Measurements from ENCODE around the gene UBE2U. TPM values are rescaled to one million over a fixed set of nuclear protein-coding genes. Genes with fewer than 3 reads are reported as not detected.
"Not testable (repeated sequence)": the region's sequence is repeated elsewhere in the genome, so short reads cannot be mapped to it uniquely, and the experiment has no call there.

UBE2U gene
- total RNA-seq, 1 donor from 2014 or later, result not detected

GRCh38 chr1:64240206-64240605 is 36.8 kb downstream of the UBE2U start:
- DNase-seq (ENCODE audit: low spot score), result no peak

- no peak for DNase-seq (ENCODE audit: low spot score)
These were observed 37.6 kb downstream of the UBE2U start for GRCh38 chr1:64241069-64241468.

GRCh38 chr1:64242895-64243756 is 39.7 kb downstream of the UBE2U start:
- DNase-seq (ENCODE audit: low spot score), result no peak

GRCh38 chr1:64243757-64244080 is 40.3 kb downstream of the UBE2U start:
- DNase-seq (ENCODE audit: low spot score), result no peak

- DNase-seq (ENCODE audit: low spot score), result no peak
These were observed 42.1 kb downstream of the UBE2U start for GRCh38 chr1:64245495-64245894.

GRCh38 chr1:64246294-64246917 is 43.0 kb downstream of the UBE2U start:
- DNase-seq (ENCODE audit: low spot score), result no peak

GRCh38 chr1:64248065-64248464 is 44.6 kb downstream of the UBE2U start:
- DNase-seq (ENCODE audit: low spot score), result no peak

- DNase-seq (ENCODE audit: low spot score), result not testable (repeated sequence)
These were observed 47.0 kb downstream of the UBE2U start for GRCh38 chr1:64250472-64250871.

GRCh38 chr1:64251971-64252370 is 48.5 kb downstream of the UBE2U start:
- DNase-seq (ENCODE audit: low spot score), result no peak

- DNase-seq (ENCODE audit: low spot score), result not testable (repeated sequence)
These were observed 53.8 kb downstream of the UBE2U start for GRCh38 chr1:64257233-64257632.

GRCh38 chr1:64258444-64258843 is 55.0 kb downstream of the UBE2U start:
- DNase-seq (ENCODE audit: low spot score), result not testable (repeated sequence)

- peak; percentile 51 for DNase-seq (ENCODE audit: low spot score)
These were observed 59.9 kb downstream of the UBE2U start for GRCh38 chr1:64263335-64263734.

- no peak for DNase-seq (ENCODE audit: low spot score)
These were observed 60.4 kb downstream of the UBE2U start for GRCh38 chr1:64263856-64264255.

GRCh38 chr1:64265141-64265540 is 61.7 kb downstream of the UBE2U start:
- no peak for DNase-seq (ENCODE audit: low spot score)

GRCh38 chr1:64266991-64267390 is 63.6 kb downstream of the UBE2U start:
- DNase-seq (ENCODE audit: low spot score), result no peak

GRCh38 chr1:64268653-64269557 is 65.5 kb downstream of the UBE2U start:
- peak; percentile 82 for DNase-seq (ENCODE audit: low spot score)

GRCh38 chr1:64269558-64269884 is 66.1 kb downstream of the UBE2U start:
- DNase-seq (ENCODE audit: low spot score), result no peak

- DNase-seq (ENCODE audit: low spot score), result no peak
These were observed 76.6 kb downstream of the UBE2U start for GRCh38 chr1:64280001-64280400.

GRCh38 chr1:64282351-64282750 is 78.9 kb downstream of the UBE2U start:
- peak; percentile 60 for DNase-seq (ENCODE audit: low spot score)

- DNase-seq (ENCODE audit: low spot score), result no peak
These were observed 83.6 kb downstream of the UBE2U start for GRCh38 chr1:64287071-64287470.

- no peak for DNase-seq (ENCODE audit: low spot score)
These were observed 87.0 kb downstream of the UBE2U start for GRCh38 chr1:64290420-64290819.

GRCh38 chr1:64291931-64292330 is 88.5 kb downstream of the UBE2U start:
- no peak for DNase-seq (ENCODE audit: low spot score)
